Amygdala (tissue), 56 donors: ENCODE data around the gene KCND3.
A peak's percentile ranks its signal among the peaks of the same experiment; 100 is the strongest.
"Not testable (repeated sequence)": the region's sequence is repeated elsewhere in the genome, so short reads cannot be mapped to it uniquely, and the experiment has no call there.

Experiments
- DNase-seq, 56 donors: peaks; one replicate each; lab custom pipeline; 2025; lab: John Stamatoyannopoulos, UW

The KCND3 gene

DNA sequence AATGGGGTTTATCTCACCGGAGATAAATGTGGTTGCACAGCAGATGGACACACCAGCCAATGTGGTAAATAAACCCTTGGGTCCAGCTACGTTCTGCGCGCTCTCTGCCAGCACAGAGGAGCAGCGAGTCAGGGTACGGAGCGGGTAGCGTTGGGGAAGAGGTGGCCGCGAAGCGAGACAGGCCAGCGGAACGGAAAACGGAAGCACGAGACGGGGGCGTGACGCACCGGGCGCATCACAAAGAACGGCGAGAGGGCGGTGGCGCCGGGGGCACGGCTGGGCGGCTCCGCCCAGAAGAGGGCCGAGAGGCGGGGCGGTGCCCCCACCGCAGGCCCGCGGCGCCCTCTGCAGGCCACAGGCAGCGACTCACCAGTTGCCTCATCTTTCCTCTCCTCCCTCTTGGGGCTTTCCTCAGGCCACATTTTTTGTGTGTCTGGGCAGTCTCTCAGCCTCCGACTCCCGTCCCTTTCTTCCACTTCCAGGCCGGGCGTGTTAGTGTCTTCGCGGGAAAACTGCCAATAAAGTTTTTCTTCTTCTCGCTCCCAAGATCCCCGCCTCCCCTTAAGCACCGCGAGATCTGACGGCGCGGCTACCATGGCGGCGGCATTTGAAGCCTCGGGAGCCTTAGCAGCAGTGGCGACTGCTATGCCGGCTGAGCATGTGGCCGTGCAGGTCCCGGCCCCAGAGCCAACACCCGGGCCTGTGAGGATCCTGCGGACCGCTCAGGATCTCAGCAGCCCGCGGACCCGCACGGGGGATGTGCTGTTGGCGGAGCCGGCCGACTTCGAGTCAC is 233.9 kb downstream of the KCND3 start, which contains the start of gene DDX20:
Gene DDX20, plus strand, starts transcription at position 571 of the 793 bp plus-strand sequence. Its CDS starts 24 bp downstream, at position 595.
- peak in 55 of 56 donors; percentile 66 to 96 (median 87) for DNase-seq

DNA sequence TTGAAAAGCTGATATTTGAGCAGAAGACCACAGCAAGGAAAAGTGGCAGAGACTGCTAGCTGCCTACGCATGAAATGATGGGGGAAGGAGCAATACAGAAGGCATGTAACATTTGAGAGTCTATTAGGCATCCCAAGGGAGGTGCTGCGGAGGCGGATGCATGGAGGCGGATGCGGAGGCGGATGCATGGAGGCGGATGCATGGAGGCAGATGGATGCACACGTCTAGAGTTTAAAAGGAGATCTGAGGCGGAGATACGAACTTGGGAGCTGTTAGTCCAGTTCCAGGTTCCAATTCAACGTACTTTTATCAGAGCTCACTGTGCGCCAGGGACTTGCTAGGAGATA is 234.5 kb downstream of the KCND3 start:
- peak in 4 of 56 donors; percentile 46 to 69 (median 56) for DNase-seq

DNA sequence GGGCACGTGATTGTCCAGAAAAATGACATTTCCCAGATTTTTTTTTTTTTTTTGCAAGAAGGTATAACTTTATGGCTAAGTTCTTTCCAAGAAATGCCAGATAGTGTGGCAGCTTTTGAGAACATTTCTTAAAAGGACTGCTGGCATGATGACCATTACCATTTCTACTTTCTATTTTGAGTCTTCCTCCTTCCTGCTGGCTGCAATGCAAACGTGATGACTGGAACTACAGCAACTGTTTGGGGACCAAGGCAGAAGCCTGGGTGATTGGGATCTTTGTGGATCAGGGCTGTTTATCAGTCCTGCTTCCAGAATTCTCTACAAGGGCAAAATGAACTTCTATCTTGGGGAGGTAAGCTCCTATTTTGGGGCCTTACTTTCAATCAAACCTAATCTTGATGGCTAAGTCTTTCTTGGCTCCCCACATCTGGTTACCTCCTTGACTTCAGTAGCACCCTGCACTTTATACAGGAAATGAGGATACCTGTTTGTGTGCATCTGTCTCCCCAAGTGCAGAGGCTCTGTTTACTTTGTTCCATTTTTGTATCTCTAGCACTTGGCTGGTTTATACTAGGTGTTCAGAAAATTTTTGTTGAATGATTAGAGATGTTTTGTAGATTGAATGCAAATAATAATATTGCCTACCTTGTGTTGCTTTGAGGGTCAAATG is 237.4 kb downstream of the KCND3 start:
- no peak for DNase-seq

DNA sequence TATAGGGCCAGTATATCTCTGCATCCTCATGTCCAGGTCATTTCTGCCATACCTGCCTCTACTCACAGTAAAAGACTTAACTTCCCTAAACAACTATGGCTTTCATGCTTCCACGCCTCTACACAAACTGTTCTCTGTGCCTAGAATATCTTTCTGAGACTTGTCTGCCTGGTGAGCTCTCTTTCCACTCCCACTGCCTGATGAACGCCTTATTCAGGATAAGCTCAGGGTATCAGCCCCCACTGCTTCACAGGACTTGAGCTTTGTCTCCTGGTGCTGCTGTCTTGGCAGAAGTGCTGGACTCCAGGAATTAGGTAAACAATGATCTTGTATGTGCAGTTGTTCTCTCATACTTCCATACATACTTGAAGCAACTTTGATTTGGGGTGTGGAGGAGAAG is 238.6 kb downstream of the KCND3 start:
- DNase-seq, result no peak

DNA sequence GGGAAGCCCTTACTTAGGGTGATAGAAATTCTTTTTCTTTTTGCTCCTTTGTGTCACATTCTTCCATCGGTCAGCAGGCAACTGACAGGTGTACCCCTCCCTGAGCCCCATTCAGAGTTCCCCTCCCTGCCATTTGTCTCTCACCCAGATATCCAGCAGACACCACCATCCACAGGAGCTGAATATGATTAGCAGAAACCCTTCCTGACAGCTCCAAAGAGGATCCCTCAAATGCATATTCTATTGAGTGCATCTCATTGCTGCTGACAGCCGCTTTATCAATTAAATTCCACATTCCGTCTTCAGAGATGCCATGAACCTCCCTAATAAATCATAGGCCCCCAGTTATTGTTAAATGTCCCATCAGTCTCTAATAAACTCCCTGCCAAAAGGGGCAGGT is 239.8 kb downstream of the KCND3 start:
- no peak for DNase-seq

DNA sequence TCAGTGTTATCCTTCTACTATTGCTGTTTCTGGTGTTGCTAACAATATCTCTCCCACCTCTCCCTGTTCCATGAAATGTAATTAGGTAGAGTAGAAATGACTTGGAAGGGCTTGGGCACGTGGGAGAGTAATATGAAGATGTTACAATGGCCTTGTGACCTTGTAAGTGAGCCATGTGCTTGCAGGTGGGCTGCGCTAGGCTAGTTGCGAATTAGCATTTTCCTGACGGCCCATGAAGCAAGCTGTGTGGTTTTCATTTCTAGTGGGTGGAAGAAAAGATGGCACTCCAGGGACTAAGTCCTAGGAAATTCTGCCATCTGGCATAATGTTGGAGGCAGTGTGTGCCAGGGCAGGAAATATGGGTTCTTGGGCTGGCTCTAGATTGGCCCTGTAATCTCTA is 241.5 kb downstream of the KCND3 start:
- DNase-seq, result peak in 2 of 56 donors; percentile 17 to 32

DNA sequence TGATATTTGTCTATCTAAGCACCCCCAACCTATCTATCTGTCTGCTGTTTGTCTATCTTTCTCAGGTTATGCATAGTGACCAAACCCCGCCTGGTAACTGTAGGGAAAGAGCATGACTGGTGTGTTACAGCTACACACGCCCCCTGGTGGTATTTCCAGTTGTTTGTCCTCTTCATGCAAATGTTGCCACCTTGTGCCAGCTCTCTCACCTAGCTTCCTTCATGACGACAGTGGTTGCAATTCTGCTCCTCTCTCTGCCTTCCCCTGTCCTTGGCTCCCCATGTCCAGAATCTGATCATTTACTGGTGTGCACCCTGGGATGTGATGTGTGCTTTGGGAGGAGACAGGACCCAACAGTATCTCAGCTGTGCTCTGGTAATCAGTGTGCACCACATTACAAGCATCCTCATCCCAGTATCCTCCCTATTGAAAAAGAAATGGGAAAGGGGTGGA is 242.2 kb downstream of the KCND3 start:
- DNase-seq, result no peak

DNA sequence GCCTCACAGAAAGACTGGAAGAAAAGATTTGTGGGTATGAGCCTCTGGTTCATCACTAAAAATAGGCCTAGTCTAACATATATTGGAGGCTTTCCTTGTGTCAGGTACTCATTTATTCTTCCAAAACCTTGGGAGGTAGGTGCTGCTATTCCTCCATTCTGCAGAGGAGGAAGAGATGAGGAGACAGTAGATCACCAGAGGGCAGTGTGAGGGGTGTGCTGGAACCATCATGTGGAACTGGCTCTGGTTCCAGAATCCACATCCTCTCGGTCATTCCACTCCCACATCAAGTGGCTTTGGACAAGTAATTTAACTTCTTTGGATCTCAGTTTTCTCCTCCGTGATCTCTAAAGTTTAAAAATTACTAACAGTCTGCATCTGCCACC is 242.9 kb downstream of the KCND3 start:
- DNase-seq, result no peak

DNA sequence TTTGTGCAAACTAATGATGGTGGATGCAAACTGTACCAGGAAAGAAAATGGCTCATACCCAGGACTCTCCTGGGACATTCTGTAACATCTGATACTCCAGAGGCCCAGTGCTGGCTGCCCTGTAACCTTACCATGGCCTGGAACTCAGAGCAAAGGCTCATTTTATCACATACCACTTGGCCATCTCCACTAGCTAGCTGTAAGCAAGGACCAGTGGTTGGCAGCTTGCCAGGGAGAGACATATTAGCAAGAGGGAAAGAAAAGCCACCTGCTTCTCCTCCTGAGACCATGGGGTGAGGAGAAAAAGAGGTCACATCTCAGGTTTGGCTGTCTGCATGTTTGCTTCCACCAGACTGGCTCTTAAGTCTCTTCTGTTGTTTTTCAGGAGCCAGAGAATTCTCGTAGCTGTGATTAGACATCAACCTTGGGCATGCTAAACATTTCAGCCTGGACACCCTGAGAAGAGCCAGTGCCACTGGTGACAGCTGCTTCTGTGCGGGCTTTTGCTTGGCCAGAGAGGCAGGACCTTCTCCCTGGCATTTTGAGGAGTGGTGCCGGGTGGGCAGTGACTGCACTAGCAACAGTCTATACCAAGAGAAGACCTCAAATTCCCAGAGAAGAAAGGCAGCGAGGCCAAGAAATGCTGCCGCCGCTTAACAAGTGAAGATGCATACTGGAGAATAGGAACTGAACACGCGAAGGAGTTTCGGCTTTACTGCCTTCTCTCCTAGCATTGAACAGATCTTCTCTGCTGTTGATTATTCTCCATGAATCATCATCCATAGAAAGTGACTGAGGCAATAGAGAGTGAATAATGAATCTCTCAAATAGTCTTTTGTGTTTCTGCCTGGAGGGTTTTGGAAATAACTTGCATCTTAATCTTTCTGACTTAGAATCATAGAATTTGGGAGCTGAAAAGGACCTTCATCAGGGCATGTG is 243.5 kb downstream of the KCND3 start:
- peak in 1 of 56 donors; percentile 26 for DNase-seq

DNA sequence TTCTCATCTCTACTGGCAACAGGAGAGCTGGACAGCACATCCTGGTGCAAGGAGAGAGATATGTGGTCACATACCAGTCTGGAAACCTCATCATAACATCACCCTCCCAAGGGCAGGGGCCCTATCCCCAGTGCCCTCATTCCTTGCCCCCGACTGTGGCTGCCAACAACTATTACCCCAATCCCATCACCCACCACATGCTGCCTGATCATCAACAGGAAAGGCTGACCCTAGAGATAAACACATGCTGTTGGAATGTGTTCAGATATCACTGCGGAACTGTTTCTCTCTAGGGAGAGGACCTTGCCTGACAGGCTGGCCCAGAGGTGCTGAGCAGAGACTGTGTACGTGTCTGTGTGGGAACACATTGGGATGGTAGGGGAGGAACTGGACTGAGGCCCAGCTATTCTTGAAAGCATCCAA is 245.8 kb downstream of the KCND3 start:
- DNase-seq, result no peak

DNA sequence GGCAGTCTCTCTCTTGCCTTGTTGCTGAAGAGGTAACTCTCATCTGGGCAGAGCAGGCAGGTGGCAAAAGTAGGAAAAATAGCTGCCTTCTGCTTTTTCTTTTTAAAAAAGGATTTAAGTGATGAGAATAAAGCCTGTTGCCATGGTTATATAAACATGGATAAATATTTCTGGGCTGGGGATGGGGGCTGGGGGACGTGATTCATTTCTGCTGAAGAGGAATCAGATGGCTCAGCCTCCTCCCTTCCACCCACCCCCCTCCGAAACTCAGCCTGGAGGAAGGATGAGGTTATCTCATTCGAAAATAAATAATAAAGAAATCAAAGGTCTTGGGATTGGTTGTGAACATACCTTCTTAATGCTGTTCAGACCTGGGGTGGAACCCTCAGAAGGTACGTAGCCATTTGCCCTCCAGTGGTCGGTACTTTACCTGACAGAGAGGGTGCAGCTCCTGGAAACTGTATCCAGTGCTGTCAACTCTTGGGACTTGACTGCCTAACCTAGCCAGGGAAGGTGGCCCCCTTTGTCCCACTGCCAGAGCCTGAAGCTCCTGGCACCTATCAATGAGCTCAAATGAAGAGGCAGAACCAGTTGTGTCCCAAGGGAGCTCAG is 246.4 kb downstream of the KCND3 start:
- peak in 4 of 56 donors; percentile 26 to 55 (median 34) for DNase-seq

DNA sequence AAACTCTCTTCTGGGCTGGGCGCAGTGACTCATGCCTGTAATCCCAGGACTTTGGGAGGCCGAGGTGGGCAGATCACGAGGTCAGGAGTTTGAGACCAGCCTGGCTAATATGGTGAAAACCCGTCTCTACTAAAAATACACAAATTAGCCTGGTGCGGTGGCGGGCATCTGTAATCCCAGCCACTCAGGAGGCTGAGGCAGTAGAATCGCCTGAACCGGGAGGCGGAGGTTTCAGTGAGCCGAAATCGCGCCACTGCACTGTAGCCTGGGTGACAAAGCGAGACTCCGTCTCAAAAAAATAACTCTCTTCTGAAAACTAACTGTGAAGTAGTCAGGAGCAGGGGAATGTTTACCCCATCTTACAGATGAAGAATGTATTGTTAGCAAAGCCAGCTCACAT is 247.2 kb downstream of the KCND3 start:
- DNase-seq, result not testable (repeated sequence)

DNA sequence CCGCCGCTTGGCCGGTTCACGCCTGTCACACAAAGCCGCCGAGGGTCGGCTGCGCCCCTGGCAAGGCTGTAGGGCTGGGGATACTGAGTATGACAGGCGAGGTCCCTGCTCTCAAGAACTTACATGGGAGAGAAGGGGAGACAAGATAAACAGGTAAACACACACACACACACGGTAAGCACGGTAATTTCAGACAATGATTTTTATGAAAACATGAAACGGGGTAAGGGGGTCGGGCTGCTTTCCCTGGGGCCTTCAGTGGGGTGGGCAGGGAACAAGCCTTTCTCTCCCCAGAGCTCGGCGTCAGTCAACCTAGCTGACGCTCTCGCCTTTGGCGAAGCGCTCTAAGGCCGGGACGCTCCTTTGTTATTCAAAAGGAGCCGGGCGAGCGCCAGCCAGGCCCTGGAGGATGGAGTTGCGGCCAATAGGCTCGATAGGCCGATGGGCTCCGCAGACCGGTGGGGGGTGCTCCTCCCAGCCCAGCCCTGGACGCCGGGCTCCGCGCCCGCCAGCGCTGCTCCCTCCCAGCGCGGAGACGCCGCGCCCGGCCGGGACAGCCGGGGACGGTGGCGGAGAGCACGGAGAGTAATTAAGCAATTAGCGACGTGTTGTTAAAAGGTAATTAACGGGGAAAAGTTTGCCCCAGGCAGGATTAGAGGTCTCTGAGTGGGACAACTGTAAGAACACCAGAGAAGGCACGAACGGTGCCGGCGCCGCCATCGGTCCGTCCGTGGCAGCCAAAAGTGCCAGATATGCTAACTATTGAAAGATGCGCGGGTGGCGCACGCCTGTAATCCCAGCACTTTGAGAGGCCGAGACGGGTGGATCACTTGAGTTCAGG is 249.3 kb downstream of the KCND3 start:
- DNase-seq, result peak in 41 of 56 donors; percentile 18 to 82 (median 57)

DNA sequence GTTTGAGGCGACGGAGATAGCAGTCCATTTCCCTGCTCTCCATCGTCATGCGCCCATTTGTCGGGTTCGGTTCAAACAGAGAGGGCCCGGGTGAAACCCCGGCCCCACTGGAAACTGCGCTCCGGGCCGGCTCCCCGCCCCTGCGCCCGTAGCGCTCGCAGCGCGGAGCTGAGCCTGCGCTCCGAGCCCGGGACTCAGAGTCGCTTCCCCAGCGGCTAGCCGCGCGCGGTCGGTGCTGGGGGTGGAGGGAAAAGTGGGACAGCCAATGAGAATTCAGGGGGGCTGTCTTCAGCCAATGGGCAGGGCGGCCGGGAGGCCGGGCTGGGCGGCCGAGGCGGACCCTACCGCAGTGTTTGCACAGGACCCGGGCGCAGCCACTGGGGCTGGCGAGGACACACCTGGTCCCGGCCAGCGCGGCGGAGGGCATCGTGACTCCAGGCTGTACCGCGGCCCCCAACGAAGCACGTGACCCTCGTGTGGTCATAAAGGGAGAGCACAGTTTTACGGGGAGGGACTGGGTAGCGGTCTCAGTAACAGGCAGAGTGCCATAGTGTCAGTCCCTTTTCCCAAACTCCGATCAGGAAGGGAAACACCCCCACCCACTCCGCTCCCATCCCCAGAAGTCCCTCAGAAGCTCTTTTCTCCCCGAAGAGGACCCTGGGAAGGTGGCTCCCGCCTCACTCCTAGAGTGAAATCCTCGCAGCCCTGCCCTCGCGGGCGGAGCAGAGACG is 250.1 kb downstream of the KCND3 start, which contains the start of gene INKA2:
Gene INKA2, minus strand, starts transcription at position 202 of the 731 bp plus-strand sequence. Its CDS starts 153 bp downstream, at position 49.
- peak; percentile 38 to 92 (median 83) for DNase-seq

DNA sequence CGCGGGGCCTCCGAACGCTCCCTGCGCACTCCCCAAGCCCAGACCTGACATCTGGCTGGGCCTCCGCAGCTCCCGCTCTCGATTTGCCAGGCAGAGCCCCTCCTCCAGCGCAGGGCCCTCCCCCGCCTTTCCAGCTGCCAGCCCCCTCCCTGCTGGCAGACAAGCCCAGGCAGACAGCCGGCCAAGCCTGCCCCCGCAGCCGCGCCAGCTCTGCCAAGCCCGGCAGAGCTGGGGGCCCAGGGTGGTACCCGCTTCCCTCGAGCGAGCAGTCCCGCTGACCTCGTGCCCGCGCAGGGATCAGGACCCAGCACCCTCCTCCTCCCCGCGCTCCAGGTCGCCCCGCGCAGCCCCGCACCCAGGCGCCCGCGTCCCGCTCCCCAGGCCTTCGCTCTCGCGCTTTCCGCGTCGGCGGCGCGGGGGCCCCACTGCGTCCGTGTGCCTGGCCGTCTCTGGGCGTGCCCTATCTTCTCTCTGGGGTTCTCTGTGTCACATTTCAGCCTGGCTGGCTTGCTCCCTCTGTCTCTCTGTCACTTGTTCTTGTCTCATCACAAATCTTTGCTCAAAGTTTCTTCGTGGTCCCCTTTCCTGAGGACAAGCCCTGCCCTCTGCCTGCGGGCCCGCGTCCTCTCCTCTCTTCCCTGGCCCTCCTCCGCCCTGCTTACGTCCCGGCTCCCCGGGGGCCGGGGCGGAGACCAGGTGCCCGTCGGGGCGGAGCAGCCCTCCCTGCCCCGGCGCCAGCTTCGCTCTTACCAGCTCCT is 250.9 kb downstream of the KCND3 start:
- peak in 52 of 56 donors; percentile 28 to 85 (median 71) for DNase-seq

DNA sequence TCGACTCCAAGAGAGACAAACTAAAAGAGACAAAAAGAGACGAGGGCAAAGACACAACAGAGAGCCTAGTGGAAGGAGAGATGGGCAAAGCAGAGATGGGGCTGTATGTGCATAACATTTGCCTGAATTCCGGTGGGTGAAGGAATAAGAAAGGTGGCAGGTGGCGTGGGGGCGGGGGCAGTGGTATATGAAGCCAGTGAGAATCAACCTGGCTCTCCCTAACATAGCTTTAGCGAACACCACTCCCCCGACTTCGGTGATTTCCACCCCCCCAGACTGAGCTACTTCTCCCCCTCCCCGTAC is 251.4 kb downstream of the KCND3 start:
- no peak for DNase-seq

DNA sequence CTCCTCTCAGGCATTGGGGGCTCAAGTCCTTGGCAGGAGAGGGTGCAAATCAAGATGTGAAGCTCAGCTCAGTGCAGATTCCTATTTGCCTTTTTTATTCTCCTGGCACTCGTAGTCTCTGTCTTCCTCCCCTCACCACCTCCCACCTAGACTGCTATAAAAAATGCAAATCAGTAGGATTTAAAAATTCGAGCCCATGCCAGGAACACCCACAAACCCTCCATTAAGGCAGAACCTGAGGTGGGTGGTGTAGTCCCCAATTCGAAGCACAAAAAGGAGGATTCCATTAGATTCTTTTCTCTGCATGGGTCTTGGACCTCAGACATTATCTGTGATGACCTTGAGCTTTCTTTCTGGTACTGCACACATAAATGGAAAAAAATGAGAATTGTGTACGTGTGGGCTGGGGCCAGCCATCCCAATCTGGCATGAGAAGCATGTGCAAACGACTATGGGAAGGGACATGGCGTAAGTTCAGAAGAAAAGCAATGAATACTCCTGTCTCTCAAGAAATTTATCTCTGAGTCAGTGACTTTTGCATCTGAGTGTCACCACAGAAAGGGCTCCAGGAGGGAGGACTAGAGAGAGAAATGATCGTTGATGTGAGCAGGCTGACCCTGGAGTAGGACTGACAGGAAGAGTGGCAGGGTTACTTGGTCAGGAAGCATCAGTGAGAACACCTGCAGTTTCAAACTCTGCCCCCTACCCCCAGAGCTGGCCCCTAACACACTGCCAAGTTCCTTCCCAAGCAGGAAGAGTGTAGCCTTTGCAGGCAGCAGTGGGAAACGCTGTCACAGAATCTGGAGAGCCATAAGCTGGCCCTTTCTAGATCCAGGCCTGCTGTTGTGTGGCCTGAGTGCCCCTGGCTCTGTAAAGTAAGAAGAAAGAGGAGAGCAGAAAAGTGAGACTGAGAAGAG is 252.0 kb downstream of the KCND3 start:
- peak in 2 of 56 donors; percentile 51 to 79 for DNase-seq
